ENCODE data around the gene ST3GAL5. TPM values are rescaled to one million over a fixed set of nuclear protein-coding genes. Genes with fewer than 3 reads are reported as not detected.

Gene ST3GAL5
- total RNA-seq, 3 donors from 2014 or later: 20.8 to 52.5 (median 29.5) TPM

- Histone ChIP-seq H3K27ac (no peak overlapping the region), H3K4me3 (no peak overlapping the region), H3K9me3 (no peaks in the 10 kb centered on the region), H3K36me3 (no peaks in the 10 kb centered on the region), H3K4me1 (no peaks in the 10 kb centered on the region), H3K27me3 (no peaks in the 10 kb centered on the region)
- intact Hi-C loops (cut with DNase I; ENCODE audit: low total_unique reads): no loop called here
- TF ChIP-seq POLR2AphosphoS5 (IDR thresholded peaks at IDR 0.05) (no peak), POLR2A (IDR thresholded peaks at IDR 0.05) (no peak), CTCF (IDR thresholded peaks at IDR 0.05) (no peak)
- peak in 1 of 2 donors; percentile 13 for DNase-seq (ENCODE audit: low spot score in 2 of 2)
Measured at GRCh38 chr2:85806358-85807118, 82.3 kb downstream of the ST3GAL5 start.

GRCh38 chr2:85804583-85804982 lies 84.2 kb downstream of the ST3GAL5 start:
- intact Hi-C loops (cut with DNase I; ENCODE audit: low total_unique reads): no loop called here
- H3K4me1 ChIP-seq: no peaks in the 10 kb centered on the region
- DNase-seq (ENCODE audit: low spot score in 2 of 2): no peak

GRCh38 chr2:85803704-85804425 lies 84.9 kb downstream of the ST3GAL5 start:
- intact Hi-C loops (cut with DNase I; ENCODE audit: low total_unique reads): no loop called here

More at GRCh38 chr2:85804583-85804982, 84.2 kb downstream of the ST3GAL5 start:
- Histone ChIP-seq H3K27ac (no peak overlapping the region), H3K4me3 (no peak overlapping the region), H3K9me3 (peaks cover 0 to 6% of the 10 kb centered on the region in 2 donors), H3K36me3 (no peaks in the 10 kb centered on the region), H3K27me3 (no peaks in the 10 kb centered on the region)
- TF ChIP-seq POLR2AphosphoS5 (IDR thresholded peaks at IDR 0.05) (no peak), CTCF (IDR thresholded peaks at IDR 0.05) (peak; percentile 26 to 46 (median 42)), POLR2A (IDR thresholded peaks at IDR 0.05) (no peak)

GRCh38 chr2:85802354-85803103 lies 86.3 kb downstream of the ST3GAL5 start:
- DNase-seq (ENCODE audit: low spot score in 2 of 2): no peak
- TF ChIP-seq POLR2AphosphoS5 (IDR thresholded peaks at IDR 0.05) (no peak), CTCF (IDR thresholded peaks at IDR 0.05) (no peak), POLR2A (IDR thresholded peaks at IDR 0.05) (no peak)
- H3K4me1 ChIP-seq: no peaks in the 10 kb centered on the region
- H3K9me3 ChIP-seq: peaks cover 0 to 6% of the 10 kb centered on the region in 2 donors
- no peak overlapping the region for H3K4me3 ChIP-seq
- no peaks in the 10 kb centered on the region for H3K27me3 ChIP-seq
- intact Hi-C loops (cut with DNase I; ENCODE audit: low total_unique reads): no loop called here
- H3K27ac ChIP-seq: no peak overlapping the region
- no peaks in the 10 kb centered on the region for H3K36me3 ChIP-seq

More at GRCh38 chr2:85803704-85804425, 84.9 kb downstream of the ST3GAL5 start:
- no peak overlapping the region for H3K4me3 ChIP-seq
- TF ChIP-seq CTCF (IDR thresholded peaks at IDR 0.05): no peak
- TF ChIP-seq POLR2AphosphoS5 (IDR thresholded peaks at IDR 0.05): no peak
- no peak for TF ChIP-seq POLR2A (IDR thresholded peaks at IDR 0.05)
- no peak overlapping the region for H3K27ac ChIP-seq
- no peak for DNase-seq (ENCODE audit: low spot score in 2 of 2)
- peaks cover 0 to 6% of the 10 kb centered on the region in 2 donors for H3K9me3 ChIP-seq
- H3K27me3 ChIP-seq: no peaks in the 10 kb centered on the region
- no peaks in the 10 kb centered on the region for H3K4me1 ChIP-seq
- no peaks in the 10 kb centered on the region for H3K36me3 ChIP-seq
